C4-2B (cell line): ENCODE measurements around the gene ABHD4.
A peak's percentile ranks its signal among the peaks of the same experiment; 100 is the strongest.

Source experiments
- H3K27ac ChIP-seq: fragments of 450-650 bp; 2 replicates; pipeline ENCODE4 v1.5.1; 2017
- CTCF ChIP-seq: fragments of 450-650 bp; conservative IDR thresholded peaks from 2 replicates; pipeline ENCODE4 v1.5.1; 2017; ENCODE audit warnings: mild to moderate bottlenecking
- ZFX ChIP-seq: fragments of 450-650 bp; IDR thresholded peaks from 2 replicates; pipeline ENCODE4 v1.6.1; 2017

Gene ABHD4

GRCh38 chr14:22601456-22601855 lies 3.4 kb downstream of the ABHD4 start:
- TF ChIP-seq CTCF = no peak
- no peak for TF ChIP-seq ZFX
- no peak overlapping the region; the same call in 1 of the 2 replicates for H3K27ac ChIP-seq

- TF ChIP-seq ZFX (no peak), CTCF (no peak)
These were observed 3.9 kb downstream of the ABHD4 start for GRCh38 chr14:22601996-22602395.

DNA sequence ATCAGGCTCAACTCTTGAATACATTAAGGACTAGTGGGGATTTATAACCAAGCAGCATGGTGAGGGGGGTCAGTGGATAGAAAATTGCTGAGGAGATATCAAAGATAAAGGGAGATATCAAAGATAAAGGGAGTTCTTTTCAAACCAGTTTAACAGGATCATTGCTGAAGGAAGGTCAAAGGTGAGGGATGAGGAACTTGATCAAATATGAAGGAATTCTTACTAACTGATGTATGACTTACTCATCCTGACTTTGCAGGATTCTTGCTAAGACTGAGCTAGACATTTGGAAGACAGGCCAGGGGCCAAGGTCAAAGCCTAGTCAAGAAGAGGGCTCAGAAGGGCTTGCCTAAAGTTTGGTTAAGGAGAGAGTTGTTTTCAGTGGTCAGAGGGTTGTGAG lies 4.8 kb downstream of the ABHD4 start:
- peak overlapping the region; percentile 21; the same call in 1 of the 2 replicates for H3K27ac ChIP-seq
- TF ChIP-seq CTCF = no peak
- TF ChIP-seq ZFX = no peak

More at GRCh38 chr14:22601996-22602395, 3.9 kb downstream of the ABHD4 start:
- H3K27ac ChIP-seq = peak overlapping the region; percentile 8

- TF ChIP-seq ZFX (no peak), CTCF (no peak)
- H3K27ac ChIP-seq = no peak overlapping the region
These were observed 8.3 kb downstream of the ABHD4 start for GRCh38 chr14:22606380-22606779.

- TF ChIP-seq ZFX = no peak
- H3K27ac ChIP-seq = no peak overlapping the region
These were observed 9.2 kb downstream of the ABHD4 start for GRCh38 chr14:22607291-22607690.

- H3K27ac ChIP-seq = no peak overlapping the region
- TF ChIP-seq ZFX (no peak), CTCF (no peak)
These were observed 12.8 kb downstream of the ABHD4 start for GRCh38 chr14:22610931-22611330.

- H3K27ac ChIP-seq = no peak overlapping the region
- TF ChIP-seq CTCF = no peak
These were observed 15.1 kb downstream of the ABHD4 start for GRCh38 chr14:22613106-22613695.

GRCh38 chr14:22613736-22614239 lies 15.7 kb downstream of the ABHD4 start:
- TF ChIP-seq ZFX = no peak
- H3K27ac ChIP-seq = no peak overlapping the region
